ENCODE measurements around the gene RNF182.

DNA sequence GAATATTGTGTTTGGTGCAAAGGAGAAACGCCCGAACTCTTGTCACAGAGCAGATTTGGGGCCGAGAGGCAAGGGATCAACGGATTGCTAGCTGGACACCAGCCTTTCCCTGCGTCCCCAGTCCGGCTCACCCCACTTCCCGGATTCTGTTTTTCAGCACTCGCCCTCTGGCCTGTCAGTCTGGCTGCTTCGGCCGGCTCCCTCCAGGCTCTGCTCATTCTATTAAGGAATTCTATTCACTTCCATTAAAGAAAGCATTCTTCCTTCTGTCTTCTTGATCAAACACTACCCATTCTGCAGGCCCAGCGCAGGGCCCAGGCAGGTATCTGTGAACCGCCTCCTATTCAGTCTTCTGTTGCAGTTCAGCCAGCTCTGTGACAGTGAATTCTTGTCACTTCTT lies 91.7 kb downstream of the RNF182 start:
- TF ChIP-seq TAF1 (IDR thresholded peaks at IDR 0.05; ENCODE audit: borderline replicate concordance, low read depth, low read length) (no peak), POLR2AphosphoS5 (IDR thresholded peaks at IDR 0.05; ENCODE audit: low read depth, low read length) (no peak), POLR2A (IDR thresholded peaks at IDR 0.05; ENCODE audit: low read depth, low read length) (no peak)

Data from GM12892 (cell line).